SK-N-SH treated with all-trans-retinoic acid at 6 μM for 48 hours (cell line): ENCODE measurements around the gene OSGIN1.

Source experiments
- ATAC-seq: fragments of 200-7000 bp; cut with Tn5 transposase; 3 replicates; pipeline ENCODE4 v1.9.1; 2020; ENCODE audit warnings: mild to moderate bottlenecking, moderate library complexity
- ARNTL ChIP-seq: fragments of 450-650 bp; formaldehyde crosslinking; IDR thresholded peaks from 2 replicates; pipeline ENCODE4 v1.5.0; 2020; ENCODE audit warnings: low read depth, mild to moderate bottlenecking, moderate library complexity, borderline replicate concordance
- BACH2 ChIP-seq: fragments of 250-450 bp; sonication (Bioruptor Pico); IDR thresholded peaks from 2 replicates; pipeline ENCODE4 v1.9.0; 2021; ENCODE audit warnings: mild to moderate bottlenecking, borderline replicate concordance
- CSDC2 ChIP-seq: fragments of 250-450 bp; sonication (Bioruptor Pico); IDR thresholded peaks from 2 replicates; pipeline ENCODE4 v1.5.0; 2020; ENCODE audit warnings: mild to moderate bottlenecking, moderate library complexity
- ESRRG ChIP-seq: fragments of 250-450 bp; sonication (Bioruptor Pico); IDR thresholded peaks from 2 replicates; pipeline ENCODE4 v1.6.1; 2021; ENCODE audit warnings: mild to moderate bottlenecking
- ISL1 ChIP-seq: fragments of 250-450 bp; sonication (Bioruptor Pico); IDR thresholded peaks from 2 replicates; pipeline ENCODE4 v2.1.2; 2022; ENCODE audit warnings: mild to moderate bottlenecking, moderate library complexity
- OSR1 ChIP-seq: fragments of 250-450 bp; sonication (Bioruptor Pico); IDR thresholded peaks from 2 replicates; pipeline ENCODE4 v1.8.0; 2022; ENCODE audit warnings: moderate library complexity, mild to moderate bottlenecking, inconsistent platforms
- PPARA ChIP-seq: fragments of 250-450 bp; sonication (Bioruptor Pico); IDR thresholded peaks from 2 replicates; pipeline ENCODE4 v1.5.0; 2020; ENCODE audit warnings: mild to moderate bottlenecking, borderline replicate concordance
- RARB ChIP-seq: fragments of 250-450 bp; sonication (Bioruptor Pico); IDR thresholded peaks from 2 replicates; pipeline ENCODE4 v1.8.0; 2021; ENCODE audit warnings: mild to moderate bottlenecking, moderate library complexity
- SNAI2 ChIP-seq: fragments of 250-450 bp; sonication (Bioruptor Pico); IDR thresholded peaks from 2 replicates; pipeline ENCODE4 v1.5.0; 2020; ENCODE audit warnings: mild to moderate bottlenecking, moderate library complexity
- TCF4 ChIP-seq: fragments of 250-450 bp; sonication (Bioruptor Pico); IDR thresholded peaks from 2 replicates; pipeline ENCODE4 v1.8.0; 2021; ENCODE audit warnings: mild to moderate bottlenecking, moderate library complexity, borderline replicate concordance
- TOX ChIP-seq: fragments of 250-450 bp; sonication (Bioruptor Pico); IDR thresholded peaks from 2 replicates; pipeline ENCODE4 v1.8.0; 2021; ENCODE audit warnings: mild to moderate bottlenecking, moderate library complexity, borderline replicate concordance
- ZC3H10 ChIP-seq: fragments of 250-450 bp; sonication (Bioruptor Pico); IDR thresholded peaks from 2 replicates; pipeline ENCODE4 v1.5.1; 2021; ENCODE audit warnings: mild to moderate bottlenecking, moderate library complexity
- ZFP3 ChIP-seq: fragments of 250-450 bp; sonication (Bioruptor Pico); IDR thresholded peaks from 2 replicates; pipeline ENCODE4 v1.5.0; 2020; ENCODE audit warnings: mild to moderate bottlenecking, moderate library complexity
- ZFP30 ChIP-seq: fragments of 450-650 bp; formaldehyde crosslinking; IDR thresholded peaks from 2 replicates; pipeline ENCODE4 v1.5.0; 2022; ENCODE audit warnings: mild to moderate bottlenecking, moderate library complexity
- ZNF565 ChIP-seq: fragments of 450-650 bp; formaldehyde crosslinking; conservative IDR thresholded peaks from 2 replicates; pipeline ENCODE4 v1.5.0; 2020; ENCODE audit warnings: low read depth, mild to moderate bottlenecking, moderate library complexity
- ZNF70 ChIP-seq: fragments of 450-650 bp; formaldehyde crosslinking; IDR thresholded peaks from 2 replicates; pipeline ENCODE4 v1.5.0; 2020; ENCODE audit warnings: mild to moderate bottlenecking, moderate library complexity
- ZNF8 ChIP-seq: fragments of 450-650 bp; formaldehyde crosslinking; IDR thresholded peaks from 2 replicates; pipeline ENCODE4 v1.5.0; 2020; ENCODE audit warnings: mild to moderate bottlenecking, moderate library complexity
- TF ChIP-seq, protein P1 (sequence below): fragments of 250-450 bp; sonication (Bioruptor Pico); IDR thresholded peaks from 2 replicates; pipeline ENCODE4 v1.5.0; 2020; ENCODE audit warnings: mild to moderate bottlenecking, moderate library complexity
- TF ChIP-seq, protein P2 (sequence below): fragments of 250-450 bp; sonication (Bioruptor Pico); IDR thresholded peaks from 2 replicates; pipeline ENCODE4 v1.5.1; 2020; ENCODE audit warnings: low read depth, mild to moderate bottlenecking, moderate library complexity
- TF ChIP-seq, protein P3 (sequence below): fragments of 250-450 bp; sonication (Bioruptor Pico); IDR thresholded peaks from 2 replicates; pipeline ENCODE4 v1.5.1; 2021; ENCODE audit warnings: mild to moderate bottlenecking, moderate library complexity

OSGIN1 gene

DNA sequence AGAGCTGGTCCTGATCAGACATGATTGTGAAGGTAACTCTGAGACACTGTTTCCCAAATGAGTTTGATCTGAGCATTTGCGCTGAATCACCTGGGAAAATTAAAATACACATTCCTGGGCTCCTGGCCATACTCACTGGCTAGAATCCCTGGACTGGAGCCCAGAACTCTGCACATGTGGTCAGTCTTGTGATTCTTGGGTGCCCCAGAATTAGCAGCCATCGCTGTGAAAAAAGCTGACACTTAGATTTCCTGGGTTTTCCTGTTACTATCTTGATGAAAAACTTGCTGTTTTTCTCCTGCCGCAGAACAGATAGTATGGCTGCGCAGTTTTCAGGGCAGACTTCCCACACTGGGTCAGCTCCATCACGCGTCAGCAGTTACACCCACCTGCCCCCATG, 39.6 kb downstream of the OSGIN1 start (continued):
- TF ChIP-seq TCF4 (CRISPR knock-in tag) (no peak), ZFP3 (CRISPR knock-in tag) (no peak), SNAI2 (CRISPR knock-in tag) (no peak)

DNA sequence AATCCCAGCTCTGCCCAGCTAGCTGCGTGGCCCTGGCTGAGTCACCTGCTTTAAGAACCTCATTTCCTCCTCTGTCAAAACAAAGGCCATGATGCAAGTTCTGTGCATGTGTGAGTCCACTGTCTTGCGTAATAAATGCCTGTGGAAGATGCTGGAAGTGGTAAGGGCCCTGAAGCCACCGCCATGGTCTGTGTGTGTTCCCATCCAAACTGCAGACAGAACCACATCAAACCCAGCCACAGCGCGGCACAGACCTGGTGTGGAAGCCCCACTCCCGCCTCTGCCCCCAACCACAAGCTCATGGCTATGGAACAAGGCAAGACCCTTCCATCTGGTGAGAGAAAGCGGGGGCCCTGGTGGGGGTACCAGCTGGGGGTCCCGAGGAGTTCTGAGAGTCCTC, 41.0 kb downstream of the OSGIN1 start:
- ATAC-seq, result no peak
- no peak for TF ChIP-seq ESRRG
- no peak for TF ChIP-seq ZFP30 (CRISPR knock-in tag)
- TF ChIP-seq ZFP3 (CRISPR knock-in tag), result no peak
- no peak for TF ChIP-seq TOX (CRISPR knock-in tag)

DNA sequence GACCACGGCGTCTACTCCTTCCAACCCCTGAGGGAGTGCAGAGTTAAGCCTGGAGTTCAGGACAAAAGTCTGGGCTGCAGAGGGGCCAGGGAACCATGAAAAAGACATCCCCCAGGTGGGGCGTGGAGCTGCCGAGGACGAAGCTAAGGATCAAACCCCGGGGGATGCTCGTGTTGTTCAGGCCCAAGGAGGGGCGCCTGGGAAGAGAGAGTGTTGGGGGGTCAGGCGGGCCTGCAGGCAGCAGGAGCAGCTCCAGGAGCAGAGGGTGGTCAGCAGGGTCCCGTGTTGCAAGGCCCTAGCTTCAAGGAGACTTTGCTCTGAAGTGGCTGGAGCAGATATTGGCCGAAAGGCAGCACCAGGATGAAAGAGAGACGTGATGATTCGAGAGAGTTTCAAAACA, 41.7 kb downstream of the OSGIN1 start:
- no peak for ATAC-seq
- TF ChIP-seq ZNF8 (CRISPR knock-in tag), result no peak

DNA sequence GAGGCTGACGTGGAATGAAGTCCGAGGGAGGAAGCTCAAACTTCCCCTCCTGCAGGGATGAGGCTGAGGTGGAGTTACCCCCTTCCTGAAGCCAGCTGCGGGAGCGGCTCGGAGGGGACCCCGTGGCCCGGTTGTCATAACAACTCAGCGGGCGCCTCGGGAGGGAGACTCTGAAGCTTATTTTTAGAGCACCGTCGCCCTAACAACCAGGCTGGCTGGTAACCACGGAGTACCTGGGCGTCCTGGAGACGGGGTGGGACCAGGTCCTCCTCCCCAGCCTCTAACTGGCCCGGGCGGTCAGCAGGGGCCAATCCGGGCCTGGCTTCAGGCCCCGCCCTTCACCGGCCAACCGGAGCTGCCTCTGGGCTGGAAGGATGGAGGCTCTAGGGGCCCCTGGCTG, 42.7 kb downstream of the OSGIN1 start:
- TF ChIP-seq, protein P1, sequence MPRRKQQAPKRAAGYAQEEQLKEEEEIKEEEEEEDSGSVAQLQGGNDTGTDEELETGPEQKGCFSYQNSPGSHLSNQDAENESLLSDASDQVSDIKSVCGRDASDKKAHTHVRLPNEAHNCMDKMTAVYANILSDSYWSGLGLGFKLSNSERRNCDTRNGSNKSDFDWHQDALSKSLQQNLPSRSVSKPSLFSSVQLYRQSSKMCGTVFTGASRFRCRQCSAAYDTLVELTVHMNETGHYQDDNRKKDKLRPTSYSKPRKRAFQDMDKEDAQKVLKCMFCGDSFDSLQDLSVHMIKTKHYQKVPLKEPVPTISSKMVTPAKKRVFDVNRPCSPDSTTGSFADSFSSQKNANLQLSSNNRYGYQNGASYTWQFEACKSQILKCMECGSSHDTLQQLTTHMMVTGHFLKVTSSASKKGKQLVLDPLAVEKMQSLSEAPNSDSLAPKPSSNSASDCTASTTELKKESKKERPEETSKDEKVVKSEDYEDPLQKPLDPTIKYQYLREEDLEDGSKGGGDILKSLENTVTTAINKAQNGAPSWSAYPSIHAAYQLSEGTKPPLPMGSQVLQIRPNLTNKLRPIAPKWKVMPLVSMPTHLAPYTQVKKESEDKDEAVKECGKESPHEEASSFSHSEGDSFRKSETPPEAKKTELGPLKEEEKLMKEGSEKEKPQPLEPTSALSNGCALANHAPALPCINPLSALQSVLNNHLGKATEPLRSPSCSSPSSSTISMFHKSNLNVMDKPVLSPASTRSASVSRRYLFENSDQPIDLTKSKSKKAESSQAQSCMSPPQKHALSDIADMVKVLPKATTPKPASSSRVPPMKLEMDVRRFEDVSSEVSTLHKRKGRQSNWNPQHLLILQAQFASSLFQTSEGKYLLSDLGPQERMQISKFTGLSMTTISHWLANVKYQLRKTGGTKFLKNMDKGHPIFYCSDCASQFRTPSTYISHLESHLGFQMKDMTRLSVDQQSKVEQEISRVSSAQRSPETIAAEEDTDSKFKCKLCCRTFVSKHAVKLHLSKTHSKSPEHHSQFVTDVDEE (CRISPR knock-in tag), result no peak
- no peak for TF ChIP-seq ESRRG
- TF ChIP-seq, protein P2, sequence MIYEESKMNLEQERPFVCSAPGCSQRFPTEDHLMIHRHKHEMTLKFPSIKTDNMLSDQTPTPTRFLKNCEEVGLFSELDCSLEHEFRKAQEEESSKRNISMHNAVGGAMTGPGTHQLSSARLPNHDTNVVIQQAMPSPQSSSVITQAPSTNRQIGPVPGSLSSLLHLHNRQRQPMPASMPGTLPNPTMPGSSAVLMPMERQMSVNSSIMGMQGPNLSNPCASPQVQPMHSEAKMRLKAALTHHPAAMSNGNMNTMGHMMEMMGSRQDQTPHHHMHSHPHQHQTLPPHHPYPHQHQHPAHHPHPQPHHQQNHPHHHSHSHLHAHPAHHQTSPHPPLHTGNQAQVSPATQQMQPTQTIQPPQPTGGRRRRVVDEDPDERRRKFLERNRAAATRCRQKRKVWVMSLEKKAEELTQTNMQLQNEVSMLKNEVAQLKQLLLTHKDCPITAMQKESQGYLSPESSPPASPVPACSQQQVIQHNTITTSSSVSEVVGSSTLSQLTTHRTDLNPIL (CRISPR knock-in tag), result no peak
- no peak for TF ChIP-seq ZNF565 (CRISPR knock-in tag)
- no peak for ATAC-seq

DNA sequence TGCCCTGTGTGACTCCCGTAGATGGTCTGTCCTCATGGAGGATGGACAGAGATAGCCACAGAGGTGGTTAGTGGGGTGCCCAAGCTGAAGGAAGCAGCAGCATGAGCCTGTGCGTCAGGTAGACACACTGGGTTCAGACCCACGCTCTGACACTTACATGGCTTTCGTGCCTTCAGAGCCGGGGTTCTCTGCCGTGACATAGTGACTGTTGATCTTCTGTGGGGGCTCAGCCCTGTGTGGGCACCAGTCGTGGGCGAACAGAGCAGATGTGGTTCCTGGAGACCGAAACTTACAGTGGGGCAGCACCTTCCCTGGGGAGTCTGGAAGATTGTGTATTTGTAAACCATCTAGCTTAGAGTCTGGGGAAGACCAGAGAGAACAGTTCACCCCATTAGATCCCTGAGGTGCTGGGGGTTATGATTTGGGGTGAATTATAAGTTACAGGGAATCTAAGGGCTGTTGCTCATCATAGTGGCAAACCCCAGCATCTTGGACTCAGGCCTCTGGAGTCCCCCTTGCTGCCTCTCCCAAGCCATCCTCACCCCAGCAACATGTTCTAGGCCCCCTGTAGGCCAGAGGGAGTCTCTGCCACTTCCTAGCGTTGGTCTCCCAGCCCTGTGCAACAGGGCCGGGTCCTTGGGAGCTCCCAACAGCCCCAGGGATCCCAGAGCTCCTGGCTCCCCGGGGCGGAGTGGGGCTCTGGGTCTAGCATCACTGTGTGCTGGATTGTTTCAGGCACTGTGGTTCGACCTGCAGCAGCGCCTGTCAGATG, 43.6 kb downstream of the OSGIN1 start:
- no peak for TF ChIP-seq BACH2 (CRISPR knock-in tag)
- no peak for TF ChIP-seq ESRRG
- TF ChIP-seq ZNF8 (CRISPR knock-in tag), result no peak
- TF ChIP-seq, protein P3, sequence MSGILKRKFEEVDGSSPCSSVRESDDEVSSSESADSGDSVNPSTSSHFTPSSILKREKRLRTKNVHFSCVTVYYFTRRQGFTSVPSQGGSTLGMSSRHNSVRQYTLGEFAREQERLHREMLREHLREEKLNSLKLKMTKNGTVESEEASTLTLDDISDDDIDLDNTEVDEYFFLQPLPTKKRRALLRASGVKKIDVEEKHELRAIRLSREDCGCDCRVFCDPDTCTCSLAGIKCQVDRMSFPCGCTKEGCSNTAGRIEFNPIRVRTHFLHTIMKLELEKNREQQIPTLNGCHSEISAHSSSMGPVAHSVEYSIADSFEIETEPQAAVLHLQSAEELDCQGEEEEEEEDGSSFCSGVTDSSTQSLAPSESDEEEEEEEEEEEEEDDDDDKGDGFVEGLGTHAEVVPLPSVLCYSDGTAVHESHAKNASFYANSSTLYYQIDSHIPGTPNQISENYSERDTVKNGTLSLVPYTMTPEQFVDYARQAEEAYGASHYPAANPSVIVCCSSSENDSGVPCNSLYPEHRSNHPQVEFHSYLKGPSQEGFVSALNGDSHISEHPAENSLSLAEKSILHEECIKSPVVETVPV (CRISPR knock-in tag), result no peak
- TF ChIP-seq ZNF565 (CRISPR knock-in tag), result no peak
- TF ChIP-seq ARNTL (CRISPR knock-in tag), result no peak
- TF ChIP-seq PPARA (CRISPR knock-in tag), result no peak
- no peak for TF ChIP-seq ZFP30 (CRISPR knock-in tag)
- no peak for TF ChIP-seq ZNF70
- TF ChIP-seq TOX (CRISPR knock-in tag), result no peak
- no peak for TF ChIP-seq ISL1
- TF ChIP-seq, all 23 proteins: peak for 0
- no peak for ATAC-seq

DNA sequence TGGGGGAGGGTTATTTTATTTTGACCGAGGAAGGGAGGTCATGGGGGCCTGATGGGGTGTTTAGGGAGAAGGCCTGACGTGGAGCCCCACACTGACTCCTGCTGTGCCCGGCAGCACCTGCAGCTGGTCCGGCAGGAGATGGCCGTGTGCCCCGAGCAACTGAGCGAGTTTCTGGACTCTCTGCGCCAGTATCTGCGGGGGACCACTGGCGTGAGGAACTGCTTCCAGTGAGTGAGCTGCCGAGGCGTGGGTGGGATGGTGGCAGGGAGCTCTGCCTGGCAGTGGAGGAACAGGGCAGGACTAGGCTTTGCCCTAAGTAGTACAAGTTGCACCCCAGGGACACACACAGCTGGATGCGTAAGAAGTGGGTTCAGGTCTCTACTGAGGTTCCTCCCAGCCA, 45.1 kb downstream of the OSGIN1 start:
- ATAC-seq, result no peak
- TF ChIP-seq ZC3H10 (CRISPR knock-in tag) (no peak), CSDC2 (no peak), ESRRG (no peak), ISL1 (no peak), SNAI2 (CRISPR knock-in tag) (no peak), OSR1 (no peak), ZFP3 (CRISPR knock-in tag) (no peak), TOX (CRISPR knock-in tag) (no peak), RARB (CRISPR knock-in tag) (no peak), PPARA (CRISPR knock-in tag) (no peak), ZNF8 (CRISPR knock-in tag) (no peak), ZNF565 (CRISPR knock-in tag) (no peak), TCF4 (CRISPR knock-in tag) (no peak), BACH2 (CRISPR knock-in tag) (no peak), ARNTL (CRISPR knock-in tag) (no peak)
- TF ChIP-seq, protein P2 (CRISPR knock-in tag), result no peak
- TF ChIP-seq, protein P1 (CRISPR knock-in tag), result no peak
